Erythroblast (primary cell): ENCODE results near the gene RAB11FIP5.

ENCODE experiments used
- GATA1 ChIP-seq: IDR thresholded peaks from 2 replicates; pipeline ENCODE4 v1.6.1; 2011; ENCODE audit warnings: low read depth, mild to moderate bottlenecking, control low read depth, low read length, moderate library complexity
- POLR2A ChIP-seq: IDR thresholded peaks from 2 replicates; pipeline ENCODE4 v1.6.1; 2011; ENCODE audit warnings: mild to moderate bottlenecking, low read length

- TF ChIP-seq POLR2A, result no peak
- TF ChIP-seq GATA1, result no peak
Observed at GRCh38 chr2:73130790-73131189, 18.0 kb upstream of the RAB11FIP5 start.
